ENCODE data around the gene ATP2A2.
"Not testable (repeated sequence)": the region's sequence is repeated elsewhere in the genome, so short reads cannot be mapped to it uniquely, and the experiment has no call there.

The ATP2A2 gene

DNA sequence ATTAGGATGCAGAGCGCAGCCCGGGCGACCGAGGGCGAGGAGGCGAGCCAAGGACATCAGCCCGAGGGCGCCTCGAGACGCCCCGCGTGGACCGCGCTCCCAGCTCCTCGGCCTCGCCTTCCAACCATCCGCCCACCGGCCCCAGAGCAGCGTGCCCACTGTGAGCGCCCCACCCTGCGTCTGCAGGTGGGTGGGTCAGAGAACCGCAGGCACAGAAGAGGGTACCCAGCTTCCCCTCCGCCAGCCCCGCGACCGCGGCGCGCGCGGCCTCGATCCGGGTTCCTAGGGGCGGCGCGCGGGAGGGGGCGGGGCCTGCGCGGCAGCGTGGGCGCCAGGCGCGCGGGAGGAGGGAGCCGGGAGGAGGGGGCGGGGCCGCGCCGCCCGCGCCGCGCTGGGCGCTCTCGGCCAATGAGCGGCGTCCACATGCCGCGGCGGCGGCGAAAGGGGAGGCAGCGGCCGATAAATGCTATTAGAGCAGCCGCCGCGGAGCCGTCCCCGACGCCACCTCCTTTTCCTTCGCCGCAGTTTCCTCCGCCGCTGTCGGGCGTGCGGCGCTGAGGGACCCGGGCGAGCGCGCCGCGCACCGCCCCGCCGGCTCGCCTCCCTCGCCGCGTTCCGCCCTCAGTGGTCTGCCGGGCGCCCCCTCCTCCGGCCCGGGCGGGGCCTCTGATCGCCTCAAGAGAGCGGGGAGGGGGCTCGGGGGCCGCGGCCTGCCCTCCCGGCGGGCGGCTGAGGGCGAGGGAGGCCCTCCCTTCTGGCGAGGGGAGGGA lies at the start of gene ATP2A2:
ATP2A2 (plus strand) TSS at position 469 of the 770 bp plus-strand sequence. CDS start 543 bp downstream, outside the sequence.
- DNase-seq, result peak; percentile 70

GRCh38 chr12:110233212-110233903 lies 47.7 kb upstream of the ATP2A2 start:
- DNase-seq, result peak; percentile 66

DNA sequence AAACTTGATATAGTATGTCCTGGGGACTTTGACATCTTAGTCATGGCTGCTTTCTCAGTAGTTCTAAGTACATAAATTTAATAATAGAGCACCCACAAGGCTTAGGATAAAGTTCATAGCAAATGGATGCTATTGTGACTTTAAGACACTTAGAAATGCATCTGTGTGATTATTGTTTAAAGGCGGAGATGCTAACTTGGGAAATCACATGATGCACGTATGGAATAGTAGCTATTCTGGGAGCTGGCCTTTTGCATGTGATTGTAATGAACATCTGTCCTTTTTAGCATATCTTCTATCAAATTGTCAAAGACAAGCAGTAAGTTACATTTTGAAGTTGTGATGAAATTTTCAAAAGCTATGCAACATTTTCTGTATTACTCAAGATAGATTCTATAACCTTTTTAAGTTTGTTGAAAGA lies 46.7 kb upstream of the ATP2A2 start:
- DNase-seq, result peak; percentile 70

DNA sequence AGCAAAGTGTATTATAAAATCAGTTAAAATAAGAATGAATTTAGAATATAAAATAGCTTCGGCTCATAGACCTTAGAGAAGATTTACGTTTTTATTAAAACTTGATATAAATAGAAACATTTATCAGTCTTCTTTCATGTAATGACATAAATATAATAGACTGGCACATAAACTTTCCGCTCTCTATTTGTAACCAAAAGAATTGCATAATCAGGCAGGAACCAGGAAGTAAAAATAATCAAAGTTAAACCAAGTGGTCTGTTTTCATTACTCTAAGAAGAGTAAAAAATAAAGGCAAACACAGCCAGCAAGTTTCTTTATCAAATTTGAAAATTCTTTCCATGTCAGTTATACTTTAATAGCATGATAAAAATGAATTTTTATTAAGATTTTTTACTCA lies 46.3 kb upstream of the ATP2A2 start:
- no peak for DNase-seq

GRCh38 chr12:110235383-110235782 lies 45.7 kb upstream of the ATP2A2 start:
- no peak for DNase-seq

DNA sequence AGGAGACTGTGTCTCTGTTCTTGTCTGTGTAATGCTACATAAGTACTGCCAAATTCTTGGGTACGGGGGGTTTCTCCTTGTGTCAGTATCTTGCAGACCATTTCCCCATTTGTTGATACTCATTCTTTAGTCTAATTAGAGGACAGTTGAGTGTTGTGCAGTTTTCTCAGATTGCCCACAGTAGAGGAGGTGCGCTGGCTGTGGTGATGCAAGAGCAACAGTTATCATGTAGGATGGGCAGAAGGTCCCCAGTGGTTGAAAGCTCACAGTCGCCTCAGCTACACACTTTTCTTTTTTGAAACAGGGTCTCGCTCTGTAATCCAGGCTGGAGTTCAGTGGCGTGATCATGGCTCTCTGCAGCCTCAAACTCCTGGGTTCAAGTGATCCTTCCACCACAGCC lies 37.8 kb upstream of the ATP2A2 start:
- DNase-seq, result no peak

DNA sequence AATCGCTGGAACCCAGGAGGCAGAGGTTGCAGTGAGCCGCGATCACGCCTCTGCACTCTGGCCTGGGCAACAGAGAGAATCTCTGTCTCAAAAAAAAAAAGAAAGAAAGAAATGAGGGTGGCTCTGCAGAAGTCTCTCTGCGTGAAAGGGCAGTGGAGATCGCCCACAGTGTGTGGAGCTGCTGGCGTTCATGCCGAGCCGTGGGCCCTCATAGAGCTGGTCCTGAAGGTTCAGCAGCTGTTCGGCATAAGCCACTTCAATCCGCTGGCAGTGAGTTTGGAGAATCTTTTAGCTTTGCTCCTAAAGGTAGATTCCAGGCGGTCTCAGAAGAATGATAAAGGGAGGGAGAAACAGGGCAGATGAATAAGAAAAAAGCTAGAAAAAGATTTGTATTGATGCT lies 36.7 kb upstream of the ATP2A2 start:
- no peak for DNase-seq

DNA sequence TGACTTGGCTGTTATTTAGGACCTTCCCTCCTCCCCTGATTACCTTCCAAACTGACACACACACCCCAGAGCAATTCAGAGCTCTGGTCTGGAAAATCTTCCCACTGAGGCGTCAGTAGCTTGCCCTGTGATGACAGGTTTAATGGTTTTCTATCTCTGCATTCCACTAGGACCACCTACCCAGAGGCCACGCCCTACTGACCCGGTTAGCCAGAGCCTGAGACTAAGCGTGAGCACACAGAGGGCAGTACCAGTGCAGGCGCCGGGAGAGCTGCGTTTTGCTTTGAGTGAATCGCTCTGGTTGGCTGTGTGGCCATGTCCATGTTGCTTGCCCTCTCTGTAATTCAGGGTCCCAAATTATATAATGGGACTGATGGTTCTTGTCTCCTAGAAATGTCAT lies 36.2 kb upstream of the ATP2A2 start:
- DNase-seq, result peak; percentile 67

DNA sequence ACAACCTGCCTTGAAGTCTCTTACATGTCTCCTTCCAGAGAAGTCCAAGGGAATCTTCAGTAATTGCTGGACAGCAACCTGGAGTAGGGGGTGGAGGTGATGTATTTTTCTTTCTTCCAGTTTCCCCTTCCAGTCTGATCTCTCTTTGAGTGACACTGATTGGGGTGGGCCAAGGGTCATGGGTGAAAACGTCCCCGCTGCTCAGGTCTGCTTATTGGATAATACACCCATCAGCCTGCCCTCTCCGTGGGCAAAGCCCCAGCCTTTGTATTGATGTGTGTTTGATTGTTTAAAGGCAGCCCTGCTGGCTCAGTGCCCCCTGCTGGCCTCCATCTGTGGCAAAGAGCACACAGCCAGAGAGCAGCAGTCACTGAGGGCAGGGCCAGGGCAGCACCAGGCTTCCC lies 35.7 kb upstream of the ATP2A2 start:
- DNase-seq, result peak; percentile 18

GRCh38 chr12:110246636-110247339 lies 34.3 kb upstream of the ATP2A2 start:
- DNase-seq, result no peak

DNA sequence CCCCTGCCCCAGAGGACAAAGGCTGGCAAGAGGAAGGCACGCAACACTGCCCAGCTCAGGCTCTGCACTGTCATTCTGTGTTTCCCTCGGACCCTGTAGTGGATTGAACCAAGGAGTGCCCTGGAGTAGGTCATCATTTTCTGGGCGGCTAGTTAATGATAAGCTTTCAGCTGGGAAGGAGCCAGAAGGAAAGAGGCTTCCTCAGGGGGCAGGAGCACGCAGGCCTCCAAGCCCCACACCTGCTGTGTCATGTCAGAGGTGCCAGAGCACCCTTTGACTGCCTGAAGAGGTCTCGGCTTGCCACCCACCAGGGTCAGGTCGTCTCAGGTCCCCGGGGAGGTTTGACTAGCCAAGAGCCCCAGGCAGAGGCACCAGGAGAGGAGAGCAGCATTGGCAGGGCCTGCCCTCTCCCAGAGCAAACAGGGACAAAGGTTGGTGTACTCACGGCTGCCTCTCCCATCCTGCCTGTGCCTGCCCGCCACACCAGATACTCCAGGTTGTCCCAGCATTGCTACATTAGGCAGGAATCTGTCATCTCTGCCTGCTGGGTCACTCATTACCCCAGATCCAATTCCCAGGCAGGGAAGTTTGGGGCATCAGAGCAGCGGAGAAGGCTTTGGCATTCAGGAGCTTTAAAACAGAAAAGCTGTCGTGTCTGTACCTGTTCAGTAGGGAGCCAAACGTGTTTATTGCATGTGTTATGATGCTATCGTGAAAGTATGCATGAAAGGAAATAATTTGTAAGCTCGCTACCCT lies 33.5 kb upstream of the ATP2A2 start:
- DNase-seq, result no peak

DNA sequence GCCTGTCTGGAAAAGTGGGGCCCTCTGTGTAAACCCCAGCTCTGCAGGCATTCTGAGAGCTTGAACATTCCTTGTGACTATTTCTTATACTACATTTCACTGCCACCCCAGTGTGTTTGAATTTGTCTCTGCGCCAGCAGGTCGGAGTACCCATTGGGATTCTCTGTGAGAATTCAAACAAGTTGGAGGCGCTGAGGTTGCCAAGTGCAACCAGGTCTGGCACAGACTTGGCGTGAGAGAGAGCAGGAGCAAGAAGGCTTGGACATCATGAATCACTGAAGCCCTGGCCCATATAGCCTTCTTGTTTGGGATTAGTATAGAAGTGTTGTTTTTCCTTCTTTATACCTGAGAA lies 33.0 kb upstream of the ATP2A2 start:
- no peak for DNase-seq

DNA sequence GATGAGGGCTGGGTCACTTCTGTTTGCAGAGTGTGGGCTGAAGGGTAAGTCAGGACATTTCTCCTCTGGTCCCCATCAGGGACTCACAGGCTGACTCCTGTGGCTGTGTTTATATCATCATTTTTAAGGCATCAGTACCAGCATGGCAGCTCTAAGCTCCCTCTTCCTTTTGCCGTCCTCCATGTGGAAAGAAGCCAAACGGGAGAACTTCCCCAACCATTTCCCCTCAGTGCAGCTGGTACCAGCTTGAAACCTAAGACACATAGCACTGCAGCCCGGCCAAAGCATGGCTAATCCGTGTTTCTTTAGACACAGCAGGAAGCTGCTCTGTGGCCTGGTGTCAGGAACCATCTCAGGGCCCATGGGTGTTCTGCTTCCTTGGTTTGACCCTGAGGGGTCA lies 31.9 kb upstream of the ATP2A2 start:
- no peak for DNase-seq

DNA sequence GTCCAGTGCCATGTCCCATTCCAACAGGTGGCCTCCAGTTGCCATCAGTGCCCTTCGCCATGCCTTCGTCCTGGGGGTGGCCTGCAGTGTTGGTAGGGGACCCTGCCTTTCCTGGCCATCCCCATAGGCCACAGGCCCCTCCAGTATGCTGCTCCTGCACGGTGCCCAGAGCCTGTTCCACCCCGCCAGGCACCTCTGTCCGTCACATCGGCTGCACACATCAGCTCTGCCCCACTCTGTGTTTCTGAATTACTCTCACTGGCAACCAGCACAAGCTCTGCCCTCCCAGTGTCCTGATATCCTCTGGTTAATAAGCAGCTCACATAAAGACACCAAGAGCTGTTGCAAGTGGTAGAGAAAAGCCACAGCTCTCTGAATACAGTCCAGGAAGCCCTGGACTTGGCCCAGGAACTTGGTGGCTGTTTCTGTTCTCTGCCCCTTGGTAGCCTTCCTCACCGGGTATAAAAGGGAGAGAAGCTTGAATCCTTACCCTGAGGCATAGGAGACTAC lies 31.3 kb upstream of the ATP2A2 start:
- no peak for DNase-seq

DNA sequence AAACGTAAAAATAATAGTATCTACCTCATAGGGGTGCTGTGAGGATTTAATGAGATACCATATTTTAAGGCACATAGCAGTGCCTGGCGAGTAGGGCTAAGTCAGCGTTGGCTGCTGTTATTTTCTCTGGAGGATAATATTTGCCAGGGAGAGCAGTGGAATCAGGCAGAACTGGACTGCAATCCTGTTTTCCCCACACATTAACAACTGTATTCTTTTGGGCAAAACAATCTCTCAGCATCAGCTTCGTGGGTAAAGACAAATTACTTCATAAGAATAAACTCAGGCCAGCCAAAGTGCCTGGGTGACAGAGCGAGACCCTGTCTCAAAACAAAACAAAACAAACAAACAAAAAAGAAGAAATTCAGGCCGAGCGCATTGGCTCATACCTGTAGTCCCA lies 29.7 kb upstream of the ATP2A2 start:
- no peak for DNase-seq

DNA sequence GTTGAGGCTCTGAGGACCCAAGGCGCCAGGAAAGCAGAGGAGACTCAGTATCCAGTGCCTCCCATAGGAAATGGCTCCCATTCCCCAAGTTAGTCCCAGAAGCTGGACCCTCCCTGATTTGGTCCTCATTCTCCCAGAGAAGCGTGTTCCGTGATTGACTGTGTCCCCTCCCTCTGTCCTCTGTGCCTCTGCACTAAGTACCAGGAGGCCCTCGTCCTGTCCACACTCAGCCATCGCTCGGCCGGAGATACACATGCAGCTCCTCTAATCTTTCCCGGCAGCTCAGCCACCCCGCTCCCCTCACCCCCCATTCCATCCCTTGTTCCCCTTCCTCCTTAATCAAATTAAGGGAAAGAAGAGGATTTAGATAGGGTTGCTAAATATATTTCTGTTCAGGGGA lies 28.3 kb upstream of the ATP2A2 start:
- no peak for DNase-seq

GRCh38 chr12:110253176-110253575 lies 27.9 kb upstream of the ATP2A2 start:
- DNase-seq, result no peak

DNA sequence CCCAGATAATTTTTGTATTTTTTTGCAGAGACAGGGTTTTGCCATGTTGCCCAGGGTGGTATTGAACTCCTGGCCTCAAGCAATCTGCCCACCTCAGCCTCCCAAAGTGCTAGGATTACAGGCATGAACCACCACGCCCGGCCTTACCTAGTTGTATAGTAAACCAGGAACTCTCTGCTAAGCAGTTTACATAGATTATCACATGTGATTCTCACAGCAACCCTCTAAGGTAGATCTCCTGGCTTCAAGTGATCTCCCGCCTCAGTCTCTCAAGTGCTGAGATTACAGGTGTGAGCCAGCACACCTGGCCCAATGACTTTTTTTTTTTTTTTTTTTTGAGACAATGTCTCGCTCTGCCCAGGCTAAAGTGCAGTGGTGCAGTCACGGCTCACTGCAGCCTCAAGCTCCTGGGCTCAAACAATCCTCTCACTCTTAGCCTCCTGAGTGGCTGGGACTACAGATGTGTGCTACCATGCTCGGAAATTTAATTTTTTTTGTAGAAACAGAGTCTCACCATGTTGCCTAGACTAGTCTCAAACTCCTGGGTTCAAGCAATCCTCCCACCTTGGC lies 26.0 kb upstream of the ATP2A2 start:
- DNase-seq, result no peak

GRCh38 chr12:110255890-110256456 lies 25.1 kb upstream of the ATP2A2 start:
- DNase-seq, result not testable (repeated sequence)

GRCh38 chr12:110256780-110257431 lies 24.1 kb upstream of the ATP2A2 start:
- DNase-seq, result no peak

GRCh38 chr12:110258466-110258865 lies 22.6 kb upstream of the ATP2A2 start:
- DNase-seq, result no peak

All from NCI-H526 treated with DMSO at 0.1 percent for 48 hours (cell line).